Upper lobe of left lung (tissue), 6 donors: ENCODE measurements around the gene NKIRAS2. TPM values are rescaled to one million over a fixed set of nuclear protein-coding genes. Genes with fewer than 3 reads are reported as not detected.

Experiments used
- ATAC-seq, 2 donors: fragments of 200-7000 bp; cut with Tn5 transposase; one replicate each; pipeline ENCODE4 v1.9.1; 2022; ENCODE audit warnings: mild to moderate bottlenecking in 2 of 2, moderate library complexity in 2 of 2; ENCODE audit not compliant: low FRiP score in 2 of 2
- DNase-seq, 2 donors: peaks; one replicate each; pipeline ENCODE4 v3.0.0-alpha.2; 2019 to 2020
- H3K27ac ChIP-seq, 4 donors: fragments of 200-600 bp; sonication (generic); one replicate each; pipeline ENCODE4 v1.5.1; 2016 to 2019
- H3K27me3 ChIP-seq, 4 donors: fragments of 200-600 bp; sonication (generic); one replicate each; pipeline ENCODE4 v1.5.1; 2017 to 2019
- H3K36me3 ChIP-seq, 4 donors: fragments of 200-600 bp; sonication (generic); one replicate each; pipeline ENCODE4 v1.5.1; 2016 to 2019
- H3K4me1 ChIP-seq, 4 donors: fragments of 200-600 bp; sonication (generic); one replicate each; pipeline ENCODE4 v1.5.1; 2018 to 2019
- H3K4me3 ChIP-seq, 4 donors: fragments of 200-600 bp; sonication (generic); one replicate each; pipeline ENCODE4 v1.5.1; 2017 to 2019; ENCODE audit warnings: mild to moderate bottlenecking in 2 of 4, moderate library complexity in 1 of 4
- H3K9me3 ChIP-seq, 4 donors: fragments of 200-600 bp; sonication (generic); one replicate each; pipeline ENCODE4 v1.5.1; 2018 to 2019
- EP300 ChIP-seq, 4 donors: sonication (generic); formaldehyde crosslinking; IDR thresholded peaks; one replicate each; pipeline ENCODE4 v1.5.1; 2017; ENCODE audit warnings: antibody characterized with exemption in 4 of 4, control low read depth in 2 of 4
- POLR2A ChIP-seq, 4 donors: fragments of 450-650 bp; IDR thresholded peaks; one replicate each; pipeline ENCODE4 v1.5.1; 2016 to 2017; ENCODE audit warnings: antibody characterized with exemption in 4 of 4, mild to moderate bottlenecking in 2 of 4
- POLR2AphosphoS5 ChIP-seq, 2 donors: sonication (generic); formaldehyde crosslinking; IDR thresholded peaks; one replicate each; pipeline ENCODE4 v1.5.1; 2017; ENCODE audit warnings: antibody characterized with exemption in 2 of 2
- WGBS, 2 donors: methylation state at CpG; one replicate each; pipeline ENCODE4 v1.1.5; 2017 to 2018; 5-methylcytosine and 5-hydroxymethylcytosine counted together
- total RNA-seq, 6 donors: library from RNA; depleted of rRNA in 4 of 6; stranded (reverse); fragments of >200 nt in 4 of 6; gene quantifications; one replicate each; pipeline versions ENCODE4 v1.1.0 to v1.2.1, GENCODE V29; 2016 to 2021
- TF ChIP-seq, protein P1 (sequence below), 6 experiments: fragments of 450-650 bp in 4 of 6; fragments of 200-600 bp in 2 of 6; sonication (generic) in 2 of 6; IDR thresholded peaks; one replicate each; pipeline ENCODE4 v1.5.1; 2016 to 2019; ENCODE audit warnings: antibody characterized with exemption in 6 of 6
- donor health status: DM: no; HTN: no; CAD: no; lungs with moderate emphysema.
- donor health status: DM: no; HTN: yes; CAD: no; lungs with severe emphysema.

The NKIRAS2 gene
- total RNA-seq, 6 donors from 2014 or later = 27.2 to 36.6 (median 31.0) TPM

DNA sequence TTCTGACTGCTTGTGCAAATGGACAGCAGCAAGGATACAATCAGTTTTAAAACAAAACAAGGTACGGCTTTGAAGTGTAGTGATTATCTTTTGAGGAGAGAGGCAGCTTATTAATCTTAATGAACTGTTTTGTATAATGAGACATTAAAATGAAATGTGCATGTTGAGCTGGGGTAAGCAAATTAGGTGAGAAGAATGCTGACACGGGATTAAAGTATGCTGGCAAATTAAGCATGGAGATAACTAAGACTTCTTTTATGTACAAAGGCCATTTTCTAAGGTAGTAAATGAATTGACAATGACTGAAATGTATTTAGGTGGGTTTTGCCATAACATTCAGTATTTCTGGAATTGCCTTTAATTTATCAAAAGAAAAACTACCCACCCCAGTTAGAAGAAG lies 21.4 kb upstream of the NKIRAS2 start:
- TF ChIP-seq POLR2A (IDR thresholded peaks at IDR 0.05) (no peak), EP300 (IDR thresholded peaks at IDR 0.05) (no peak), POLR2AphosphoS5 (IDR thresholded peaks at IDR 0.05) (no peak)
- TF ChIP-seq, protein P1, sequence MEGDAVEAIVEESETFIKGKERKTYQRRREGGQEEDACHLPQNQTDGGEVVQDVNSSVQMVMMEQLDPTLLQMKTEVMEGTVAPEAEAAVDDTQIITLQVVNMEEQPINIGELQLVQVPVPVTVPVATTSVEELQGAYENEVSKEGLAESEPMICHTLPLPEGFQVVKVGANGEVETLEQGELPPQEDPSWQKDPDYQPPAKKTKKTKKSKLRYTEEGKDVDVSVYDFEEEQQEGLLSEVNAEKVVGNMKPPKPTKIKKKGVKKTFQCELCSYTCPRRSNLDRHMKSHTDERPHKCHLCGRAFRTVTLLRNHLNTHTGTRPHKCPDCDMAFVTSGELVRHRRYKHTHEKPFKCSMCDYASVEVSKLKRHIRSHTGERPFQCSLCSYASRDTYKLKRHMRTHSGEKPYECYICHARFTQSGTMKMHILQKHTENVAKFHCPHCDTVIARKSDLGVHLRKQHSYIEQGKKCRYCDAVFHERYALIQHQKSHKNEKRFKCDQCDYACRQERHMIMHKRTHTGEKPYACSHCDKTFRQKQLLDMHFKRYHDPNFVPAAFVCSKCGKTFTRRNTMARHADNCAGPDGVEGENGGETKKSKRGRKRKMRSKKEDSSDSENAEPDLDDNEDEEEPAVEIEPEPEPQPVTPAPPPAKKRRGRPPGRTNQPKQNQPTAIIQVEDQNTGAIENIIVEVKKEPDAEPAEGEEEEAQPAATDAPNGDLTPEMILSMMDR (IDR thresholded peaks at IDR 0.05) = no peak
- Histone ChIP-seq H3K4me3 (no peak overlapping the region), H3K27ac (no peak overlapping the region), H3K4me1 (peaks cover 0 to 19% (median 11%) of the 10 kb centered on the region in 4 donors), H3K27me3 (no peaks in the 10 kb centered on the region), H3K36me3 (peaks cover 47 to 98% (median 69%) of the 10 kb centered on the region in 4 donors), H3K9me3 (no peaks in the 10 kb centered on the region)
- 38 to 40% methylated on average over 2 of the region's 2 CpGs for WGBS, 2 donors
- ATAC-seq (no peak), DNase-seq (no peak)

DNA sequence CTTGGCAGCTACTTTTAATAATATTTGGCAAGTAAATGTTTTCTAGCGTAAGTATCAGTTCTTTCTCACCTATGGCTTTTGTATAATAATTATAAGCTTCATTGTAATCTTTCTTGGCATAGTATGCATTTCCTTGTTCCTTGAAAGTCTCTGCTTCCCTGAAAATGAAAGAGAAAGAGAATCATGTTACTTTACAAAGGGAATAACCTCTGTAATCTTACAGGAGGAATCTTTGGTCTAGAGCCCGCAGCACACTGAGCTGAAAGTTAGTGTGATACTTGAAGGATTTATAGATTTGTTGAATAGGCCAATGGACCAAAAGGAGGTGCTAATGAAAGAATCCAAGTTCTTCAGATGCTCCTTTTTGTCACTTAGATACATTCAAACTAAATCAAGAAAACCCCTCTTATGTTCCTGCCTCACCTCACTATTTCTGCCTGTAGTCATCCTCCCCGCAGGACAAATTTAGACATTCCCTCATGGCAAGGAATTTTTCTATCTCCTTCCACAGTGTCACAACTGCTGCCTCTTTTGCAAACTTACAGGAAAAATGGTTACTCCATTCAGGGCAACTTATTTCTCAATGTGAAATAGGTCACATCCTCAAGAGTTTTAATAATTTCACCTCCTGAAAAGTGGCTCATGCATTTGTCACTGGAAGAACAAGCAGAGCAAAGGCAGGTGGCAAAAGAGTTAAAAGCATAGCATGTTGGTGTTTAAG lies 19.3 kb upstream of the NKIRAS2 start:
- Histone ChIP-seq H3K27ac (peak overlapping the region in 2 of 4 donors; percentile 3 to 33), H3K9me3 (no peaks in the 10 kb centered on the region), H3K36me3 (peaks cover 35 to 77% (median 52%) of the 10 kb centered on the region in 4 donors), H3K27me3 (no peaks in the 10 kb centered on the region), H3K4me3 (no peak overlapping the region), H3K4me1 (peaks cover 6 to 26% (median 17%) of the 10 kb centered on the region in 4 donors)
- ATAC-seq = no peak
- WGBS, 2 donors = 64 to 66% methylated on average over 3 of the region's 3 CpGs
- TF ChIP-seq EP300 (IDR thresholded peaks at IDR 0.05) (no peak), POLR2AphosphoS5 (IDR thresholded peaks at IDR 0.05) (no peak), POLR2A (IDR thresholded peaks at IDR 0.05) (no peak)
- TF ChIP-seq, protein P1 (IDR thresholded peaks at IDR 0.05) = no peak
- no peak for DNase-seq

DNA sequence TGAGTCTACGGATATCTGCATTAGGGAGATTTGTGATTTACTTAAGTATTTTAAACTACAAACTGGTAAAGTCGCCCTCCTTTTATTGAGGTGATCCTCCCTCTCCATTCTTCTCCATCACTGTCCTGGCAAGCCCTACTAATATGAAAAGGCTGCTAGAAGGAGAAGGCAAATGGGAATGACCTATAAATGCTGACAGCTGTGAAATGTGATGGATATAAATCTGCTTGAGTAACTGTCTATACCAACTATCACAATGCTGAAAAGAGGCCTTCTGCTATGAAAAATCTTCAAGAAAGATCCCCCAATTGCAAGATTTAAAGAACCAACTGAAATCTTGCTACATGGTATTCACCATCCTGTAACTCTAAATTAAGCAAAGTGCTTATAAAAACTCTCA lies 18.2 kb upstream of the NKIRAS2 start:
- TF ChIP-seq, protein P1 (IDR thresholded peaks at IDR 0.05) = no peak
- TF ChIP-seq POLR2AphosphoS5 (IDR thresholded peaks at IDR 0.05) (no peak), EP300 (IDR thresholded peaks at IDR 0.05) (no peak), POLR2A (IDR thresholded peaks at IDR 0.05) (no peak)
- Histone ChIP-seq H3K4me3 (no peak overlapping the region), H3K9me3 (no peaks in the 10 kb centered on the region), H3K36me3 (peaks cover 24 to 65% (median 40%) of the 10 kb centered on the region in 4 donors), H3K4me1 (peaks cover 6 to 27% (median 23%) of the 10 kb centered on the region in 4 donors), H3K27me3 (no peaks in the 10 kb centered on the region), H3K27ac (no peak overlapping the region)
- ATAC-seq = no peak
- DNase-seq = no peak
- 88 to 93% methylated on average over 2 of the region's 2 CpGs for WGBS, 2 donors

DNA sequence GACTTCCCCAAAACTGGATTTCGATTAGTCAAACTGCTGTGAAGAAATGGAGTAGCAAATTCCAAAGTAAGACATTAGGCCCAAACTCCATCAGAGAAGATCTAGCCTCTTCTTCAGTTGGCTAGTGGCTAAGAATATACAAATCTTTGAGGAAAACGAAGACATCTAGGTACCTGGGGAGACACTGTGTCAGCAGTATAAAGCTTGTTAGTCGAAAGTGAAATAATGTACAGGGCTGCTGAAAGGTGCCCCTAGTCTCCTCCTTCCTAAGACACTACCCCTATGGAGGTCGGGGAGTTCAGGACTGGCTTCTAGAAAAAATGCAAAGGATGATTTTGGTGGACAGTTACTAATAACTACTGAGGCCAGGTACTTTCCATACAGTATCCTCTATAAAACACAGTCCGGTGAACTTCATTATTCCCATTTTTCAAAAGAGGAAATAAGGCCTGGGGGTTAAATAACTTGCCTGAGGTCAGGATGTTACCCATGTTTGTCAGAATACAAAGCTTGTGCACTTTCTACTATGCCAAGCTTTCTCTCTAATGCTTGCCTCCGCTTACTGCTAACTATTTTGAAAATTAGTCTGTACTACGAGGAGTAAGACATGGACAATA lies 17.6 kb upstream of the NKIRAS2 start:
- WGBS, 2 donors = 84 to 85% methylated on average over 7 of the region's 7 CpGs
- peaks cover 10 to 28% (median 24%) of the 10 kb centered on the region in 4 donors for H3K4me1 ChIP-seq
- no peaks in the 10 kb centered on the region for H3K9me3 ChIP-seq
- TF ChIP-seq POLR2A (IDR thresholded peaks at IDR 0.05) (no peak), EP300 (IDR thresholded peaks at IDR 0.05) (no peak)
- ATAC-seq = no peak
- no peak overlapping the region for H3K27ac ChIP-seq
- no peak for DNase-seq
- H3K27me3 ChIP-seq = no peaks in the 10 kb centered on the region
- peaks cover 19 to 60% (median 35%) of the 10 kb centered on the region in 4 donors for H3K36me3 ChIP-seq
- H3K4me3 ChIP-seq = no peak overlapping the region

GRCh38 chr17:42002792-42003301 lies 17.0 kb upstream of the NKIRAS2 start:
- WGBS, 2 donors = 80 to 81% methylated on average over 3 of the region's 3 CpGs
- H3K27me3 ChIP-seq = no peaks in the 10 kb centered on the region
- TF ChIP-seq EP300 (IDR thresholded peaks at IDR 0.05) = no peak
- H3K36me3 ChIP-seq = peaks cover 14 to 54% (median 29%) of the 10 kb centered on the region in 4 donors
- H3K4me1 ChIP-seq = peaks cover 12 to 28% (median 24%) of the 10 kb centered on the region in 4 donors
- DNase-seq = no peak
- ATAC-seq = no peak
- H3K27ac ChIP-seq = no peak overlapping the region
- H3K9me3 ChIP-seq = no peaks in the 10 kb centered on the region
- H3K4me3 ChIP-seq = no peak overlapping the region
